Coronary artery (tissue), 2 donors: Measurements from ENCODE around the gene ZMIZ1.

Source experiments
- DNase-seq: peaks from one replicate; pipeline ENCODE4 v3.0.0-alpha.2; 2017; ENCODE audit warnings: low spot score
- H3K27ac ChIP-seq, 2 donors: fragments of 200-600 bp; sonication (generic); one replicate each; pipeline ENCODE4 v1.5.1; 2016 to 2019
- H3K4me3 ChIP-seq: fragments of 200-600 bp; sonication (generic); 2 replicates; pipeline ENCODE4 v1.5.1; 2016; ENCODE audit warnings: mild to moderate bottlenecking, moderate library complexity
- CTCF ChIP-seq: fragments of 200-600 bp; sonication (generic); IDR thresholded peaks from one replicate; pipeline ENCODE4 v1.5.1; 2019; ENCODE audit warnings: antibody characterized with exemption

Gene ZMIZ1

DNA sequence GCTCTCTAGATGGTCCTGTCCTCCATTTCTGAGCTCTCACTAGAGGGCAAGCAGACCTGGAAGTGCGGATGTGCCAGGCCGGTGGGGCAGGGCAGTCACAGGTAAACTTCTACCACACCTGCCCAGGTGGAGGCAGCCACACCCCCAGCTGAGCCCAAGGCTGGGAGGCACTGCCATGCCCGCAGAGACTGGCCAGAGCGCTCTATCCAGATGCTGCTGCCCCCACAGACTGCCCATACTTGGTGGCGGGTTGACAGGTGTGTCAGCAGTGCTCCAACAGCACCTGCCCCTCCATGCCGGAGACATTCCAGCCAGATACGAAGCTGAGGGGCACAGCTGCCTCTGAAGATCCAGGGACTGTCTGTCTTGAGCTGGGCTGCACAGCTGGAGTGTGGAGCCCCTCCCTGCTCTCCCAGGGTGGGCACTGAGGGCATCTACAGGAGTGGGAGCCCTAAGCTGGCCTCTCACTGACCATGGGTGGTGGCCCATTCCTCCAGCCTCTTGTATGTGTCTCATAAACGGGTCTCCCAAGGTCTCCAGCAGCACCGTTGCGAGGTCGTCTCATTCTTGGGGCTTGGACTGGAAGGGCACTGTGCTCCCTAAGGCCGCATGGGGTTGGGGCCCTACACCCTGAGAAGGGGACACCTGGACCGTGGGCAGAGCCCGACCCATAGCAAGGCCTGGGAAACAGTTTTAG, 240.4 kb downstream of the ZMIZ1 start:
- DNase-seq = no peak
- Histone ChIP-seq H3K27ac (no peak overlapping the region), H3K4me3 (no peak overlapping the region)
- no peak for TF ChIP-seq CTCF

GRCh38 chr10:79310200-79310865, 241.6 kb downstream of the ZMIZ1 start:
- H3K27ac ChIP-seq = peak overlapping the region in 1 of 2 donors; percentile 72
- DNase-seq = no peak
- no peak for TF ChIP-seq CTCF
- H3K4me3 ChIP-seq = no peak overlapping the region

GRCh38 chr10:79310911-79311573, 242.3 kb downstream of the ZMIZ1 start:
- no peak for DNase-seq
- H3K4me3 ChIP-seq = no peak overlapping the region
- peak overlapping the region in 1 of 2 donors; percentile 72 for H3K27ac ChIP-seq
- no peak for TF ChIP-seq CTCF

- H3K27ac ChIP-seq = peak overlapping the region in 1 of 2 donors; percentile 72
- no peak for DNase-seq
Measured at GRCh38 chr10:79311581-79312407, 243.0 kb downstream of the ZMIZ1 start.

GRCh38 chr10:79312601-79313187, 243.9 kb downstream of the ZMIZ1 start:
- no peak for DNase-seq
- H3K27ac ChIP-seq = no peak overlapping the region
- no peak for TF ChIP-seq CTCF
- no peak overlapping the region for H3K4me3 ChIP-seq

More at GRCh38 chr10:79311581-79312407, 243.0 kb downstream of the ZMIZ1 start:
- no peak overlapping the region for H3K4me3 ChIP-seq
- no peak for TF ChIP-seq CTCF

GRCh38 chr10:79313320-79313719, 244.6 kb downstream of the ZMIZ1 start:
- no peak for DNase-seq
- TF ChIP-seq CTCF = no peak
- no peak overlapping the region for H3K4me3 ChIP-seq

More at GRCh38 chr10:79313320-79313719, 244.6 kb downstream of the ZMIZ1 start:
- no peak overlapping the region for H3K27ac ChIP-seq
